Gastrocnemius medialis (tissue), 4 donors: Measurements from ENCODE around the gene AMBP.

Experiments
- POLR2A ChIP-seq, 2 donors: fragments of 450-650 bp; IDR thresholded peaks; one replicate each; pipeline ENCODE4 v1.6.1; 2017; ENCODE audit warnings: antibody characterized with exemption in 2 of 2, mild to moderate bottlenecking in 2 of 2, moderate library complexity in 2 of 2
- TF ChIP-seq, protein P1 (sequence below), 5 experiments: fragments of 450-650 bp in 3 of 5; fragments of 200-600 bp in 2 of 5; sonication (generic) in 2 of 5; IDR thresholded peaks in 4 of 5; conservative IDR thresholded peaks in 1 of 5; 1 replicate in 4 of 5; 2 replicates in 1 of 5; pipeline ENCODE4 v1.5.1; 2016 to 2019; ENCODE audit warnings: antibody characterized with exemption in 5 of 5, mild to moderate bottlenecking in 3 of 5, moderate library complexity in 3 of 5

DNA sequence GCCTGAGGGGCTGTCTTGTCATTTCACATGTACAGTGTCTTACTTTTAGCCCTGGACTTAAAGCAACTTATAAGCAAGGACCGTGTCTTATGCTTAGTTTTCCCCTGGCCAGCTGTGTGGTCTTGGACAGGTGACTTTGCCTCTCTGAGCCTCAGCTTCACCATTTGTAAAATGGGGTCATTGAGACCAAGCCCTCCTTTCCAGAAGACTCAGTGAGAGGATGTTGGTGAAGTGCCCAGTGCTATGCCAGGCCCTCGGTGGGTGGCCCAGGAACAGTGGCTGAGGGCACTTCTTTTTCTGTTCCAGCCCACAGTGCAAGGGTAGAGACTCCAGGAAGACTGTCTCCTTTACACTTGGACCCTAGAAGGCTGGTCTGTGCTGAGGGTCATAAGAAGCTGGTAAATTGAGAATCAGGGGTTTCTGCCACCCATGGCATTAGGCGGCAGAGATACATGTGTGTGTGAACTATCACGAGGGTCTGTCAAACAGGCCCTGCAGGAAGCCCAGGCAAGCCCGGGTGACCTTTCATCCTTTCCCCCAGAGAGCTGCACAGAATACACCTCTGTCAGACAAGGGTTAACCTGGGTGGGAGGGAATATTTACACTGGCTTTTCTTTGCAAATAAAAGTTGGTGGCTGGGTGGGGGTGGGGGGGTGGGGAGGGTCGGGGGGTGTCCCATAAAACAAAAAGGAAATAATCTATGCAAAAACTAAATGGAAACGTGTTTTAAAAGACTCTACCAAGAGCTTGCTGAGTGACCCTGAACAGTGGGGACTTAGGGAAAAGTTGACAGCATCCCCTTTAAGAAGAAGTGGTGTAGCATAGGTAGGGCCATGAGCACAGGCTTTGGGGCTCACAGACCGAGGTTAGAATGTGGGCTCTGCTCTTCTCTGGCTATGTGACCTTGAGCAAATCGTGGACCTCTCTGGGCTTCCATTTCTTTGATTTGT is 41.4 kb upstream of the AMBP start:
- TF ChIP-seq, protein P1, sequence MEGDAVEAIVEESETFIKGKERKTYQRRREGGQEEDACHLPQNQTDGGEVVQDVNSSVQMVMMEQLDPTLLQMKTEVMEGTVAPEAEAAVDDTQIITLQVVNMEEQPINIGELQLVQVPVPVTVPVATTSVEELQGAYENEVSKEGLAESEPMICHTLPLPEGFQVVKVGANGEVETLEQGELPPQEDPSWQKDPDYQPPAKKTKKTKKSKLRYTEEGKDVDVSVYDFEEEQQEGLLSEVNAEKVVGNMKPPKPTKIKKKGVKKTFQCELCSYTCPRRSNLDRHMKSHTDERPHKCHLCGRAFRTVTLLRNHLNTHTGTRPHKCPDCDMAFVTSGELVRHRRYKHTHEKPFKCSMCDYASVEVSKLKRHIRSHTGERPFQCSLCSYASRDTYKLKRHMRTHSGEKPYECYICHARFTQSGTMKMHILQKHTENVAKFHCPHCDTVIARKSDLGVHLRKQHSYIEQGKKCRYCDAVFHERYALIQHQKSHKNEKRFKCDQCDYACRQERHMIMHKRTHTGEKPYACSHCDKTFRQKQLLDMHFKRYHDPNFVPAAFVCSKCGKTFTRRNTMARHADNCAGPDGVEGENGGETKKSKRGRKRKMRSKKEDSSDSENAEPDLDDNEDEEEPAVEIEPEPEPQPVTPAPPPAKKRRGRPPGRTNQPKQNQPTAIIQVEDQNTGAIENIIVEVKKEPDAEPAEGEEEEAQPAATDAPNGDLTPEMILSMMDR (IDR thresholded peaks at IDR 0.05 in 4 of 5, conservative IDR thresholded peaks at IDR 0.05 in 1 of 5): no peak
- no peak for TF ChIP-seq POLR2A (IDR thresholded peaks at IDR 0.05)
